Gastroesophageal sphincter (tissue), 3 donors: ENCODE results near the gene TBCEL.

Experiments used
- POLR2A ChIP-seq, 2 donors: fragments of 450-650 bp; IDR thresholded peaks; one replicate each; pipeline ENCODE4 v1.6.1; 2017; ENCODE audit warnings: antibody characterized with exemption in 2 of 2, mild to moderate bottlenecking in 2 of 2, moderate library complexity in 1 of 2
- POLR2AphosphoS5 ChIP-seq: sonication (generic); formaldehyde crosslinking; IDR thresholded peaks from one replicate; pipeline ENCODE4 v1.6.1; 2017; ENCODE audit warnings: antibody characterized with exemption
- TF ChIP-seq, protein P1 (sequence below), 4 experiments: fragments of 200-600 bp in 2 of 4; fragments of 450-650 bp in 2 of 4; sonication (generic) in 1 of 4; IDR thresholded peaks; one replicate each; pipeline ENCODE4 v1.5.1; 2017 to 2019; ENCODE audit warnings: antibody characterized with exemption in 4 of 4, mild to moderate bottlenecking in 2 of 4, moderate library complexity in 2 of 4

GRCh38 chr11:121006922-121007321, 17.0 kb upstream of the TBCEL start:
- TF ChIP-seq POLR2AphosphoS5: no peak
- TF ChIP-seq, protein P1, sequence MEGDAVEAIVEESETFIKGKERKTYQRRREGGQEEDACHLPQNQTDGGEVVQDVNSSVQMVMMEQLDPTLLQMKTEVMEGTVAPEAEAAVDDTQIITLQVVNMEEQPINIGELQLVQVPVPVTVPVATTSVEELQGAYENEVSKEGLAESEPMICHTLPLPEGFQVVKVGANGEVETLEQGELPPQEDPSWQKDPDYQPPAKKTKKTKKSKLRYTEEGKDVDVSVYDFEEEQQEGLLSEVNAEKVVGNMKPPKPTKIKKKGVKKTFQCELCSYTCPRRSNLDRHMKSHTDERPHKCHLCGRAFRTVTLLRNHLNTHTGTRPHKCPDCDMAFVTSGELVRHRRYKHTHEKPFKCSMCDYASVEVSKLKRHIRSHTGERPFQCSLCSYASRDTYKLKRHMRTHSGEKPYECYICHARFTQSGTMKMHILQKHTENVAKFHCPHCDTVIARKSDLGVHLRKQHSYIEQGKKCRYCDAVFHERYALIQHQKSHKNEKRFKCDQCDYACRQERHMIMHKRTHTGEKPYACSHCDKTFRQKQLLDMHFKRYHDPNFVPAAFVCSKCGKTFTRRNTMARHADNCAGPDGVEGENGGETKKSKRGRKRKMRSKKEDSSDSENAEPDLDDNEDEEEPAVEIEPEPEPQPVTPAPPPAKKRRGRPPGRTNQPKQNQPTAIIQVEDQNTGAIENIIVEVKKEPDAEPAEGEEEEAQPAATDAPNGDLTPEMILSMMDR (IDR thresholded peaks at IDR 0.05): no peak
- no peak for TF ChIP-seq POLR2A (IDR thresholded peaks at IDR 0.05)
